Endometrial microvascular endothelial cells (primary cell): ENCODE results near the gene RPRD1A. TPM values are rescaled to one million over a fixed set of nuclear protein-coding genes. Genes with fewer than 3 reads are reported as not detected.
"Not testable (repeated sequence)": the region's sequence is repeated elsewhere in the genome, so short reads cannot be mapped to it uniquely, and the experiment has no call there.

Experiments
- in situ Hi-C: cut with HindIII; loops from 2 replicates; pipeline ENCODE4 v1.10.0; 2017; ENCODE audit warnings: low sequenced_read_pairs, low pct_unique_long_range_greater_than_20kb; ENCODE audit errors: inconsistent ontology term
- total RNA-seq: library from RNA; depleted of rRNA; stranded (reverse); fragments of >200 nt; gene quantifications from one replicate; pipeline ENCODE4 v1.2.3, GENCODE V29; 2015; ENCODE audit errors: inconsistent ontology term

Gene RPRD1A
- total RNA-seq, 1 donor from 2014 or later = 44.2 TPM

DNA sequence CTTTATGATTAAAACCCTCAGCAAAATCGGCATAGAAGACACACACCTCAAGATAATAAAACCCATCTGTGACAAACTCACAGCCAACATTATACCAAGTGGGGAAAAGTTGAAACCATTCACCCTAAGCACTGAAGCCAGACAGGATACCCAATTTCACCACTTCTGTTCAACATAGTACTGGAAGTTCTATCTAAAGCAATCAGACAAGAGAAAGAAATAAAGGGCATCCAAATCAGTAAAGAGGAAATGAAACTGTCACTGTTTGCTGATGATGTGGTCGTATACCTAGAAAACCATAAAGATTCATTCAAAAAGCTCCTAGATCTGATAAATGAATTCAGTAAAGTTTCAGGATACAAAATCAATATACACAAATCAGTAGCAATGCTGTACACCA lies 16.4 kb upstream of the RPRD1A start:
- in situ Hi-C loops = no loop called here

DNA sequence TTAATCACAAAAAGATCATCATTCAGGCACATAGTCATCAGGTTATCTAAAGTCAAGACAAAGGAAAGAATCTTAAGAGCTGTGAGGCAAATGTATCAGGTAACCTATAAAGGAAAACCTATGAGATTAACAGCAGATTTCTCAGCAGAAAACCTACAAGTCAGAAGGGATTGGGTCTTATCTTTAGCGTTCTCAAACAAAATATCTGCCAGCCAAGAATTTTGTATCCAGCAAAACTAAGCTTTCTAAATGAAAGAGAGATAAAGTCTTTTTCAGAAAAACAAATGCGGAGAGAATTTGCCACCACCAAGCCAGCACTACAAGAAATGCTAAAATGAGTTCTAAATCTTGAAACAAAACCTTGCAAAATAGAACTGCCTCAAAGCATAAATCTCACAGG lies 13.8 kb upstream of the RPRD1A start:
- in situ Hi-C loops = not testable (repeated sequence)

DNA sequence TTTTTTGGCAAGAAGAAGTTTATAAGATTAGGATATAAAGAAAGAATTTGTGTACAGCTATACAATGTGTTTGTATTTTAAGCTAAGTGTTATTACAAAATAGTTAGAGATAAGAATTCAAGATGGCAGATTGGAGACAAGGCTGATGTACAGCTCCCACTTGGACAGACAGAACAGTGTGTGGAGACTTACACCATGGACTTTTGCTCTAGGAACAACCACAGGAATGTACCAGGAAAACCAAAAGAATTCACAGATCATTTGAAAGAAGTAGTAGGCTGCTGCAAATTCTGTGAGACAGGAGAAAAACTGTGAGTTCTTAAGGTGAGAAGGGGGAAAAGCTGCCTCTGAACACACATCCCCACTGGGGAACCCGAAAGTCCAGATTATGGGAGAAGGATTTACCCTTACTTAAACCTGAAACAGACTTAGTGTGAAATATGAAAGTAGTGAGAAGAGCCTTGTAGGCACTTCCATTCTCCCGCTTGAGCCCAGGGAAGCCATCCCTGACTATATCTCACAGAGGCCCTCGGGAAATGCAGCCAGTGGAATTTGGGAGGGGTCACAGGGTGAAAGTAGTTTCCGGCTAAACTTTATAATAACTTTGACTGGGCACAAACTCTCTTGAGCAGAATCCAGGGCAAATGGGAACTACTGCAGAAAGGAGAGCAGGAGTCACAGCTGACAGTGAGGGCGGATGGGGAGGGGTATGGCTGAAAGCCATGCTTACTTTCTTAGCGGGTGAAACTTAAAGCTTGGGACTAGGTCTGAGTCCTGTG lies 11.6 kb upstream of the RPRD1A start:
- in situ Hi-C loops = no loop called here

DNA sequence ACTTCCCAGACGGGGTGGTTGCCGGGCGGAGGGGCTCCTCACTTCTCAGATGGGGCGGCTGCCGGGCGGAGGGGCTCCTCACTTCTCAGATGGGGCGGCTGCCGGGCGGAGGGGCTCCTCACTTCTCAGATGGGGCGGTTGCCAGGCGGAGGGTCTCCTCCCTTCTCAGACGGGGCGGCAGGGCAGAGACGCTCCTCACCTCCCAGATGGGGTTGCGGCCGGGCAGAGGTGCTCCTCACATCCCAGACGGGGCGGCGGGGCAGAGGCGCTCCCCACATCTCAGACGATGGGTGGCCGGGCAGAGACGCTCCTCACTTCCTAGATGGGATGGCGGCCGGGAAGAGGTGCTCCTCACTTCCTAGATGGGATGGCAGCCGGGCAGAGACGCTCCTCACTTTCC lies 10.4 kb upstream of the RPRD1A start:
- in situ Hi-C loops = not testable (repeated sequence)

DNA sequence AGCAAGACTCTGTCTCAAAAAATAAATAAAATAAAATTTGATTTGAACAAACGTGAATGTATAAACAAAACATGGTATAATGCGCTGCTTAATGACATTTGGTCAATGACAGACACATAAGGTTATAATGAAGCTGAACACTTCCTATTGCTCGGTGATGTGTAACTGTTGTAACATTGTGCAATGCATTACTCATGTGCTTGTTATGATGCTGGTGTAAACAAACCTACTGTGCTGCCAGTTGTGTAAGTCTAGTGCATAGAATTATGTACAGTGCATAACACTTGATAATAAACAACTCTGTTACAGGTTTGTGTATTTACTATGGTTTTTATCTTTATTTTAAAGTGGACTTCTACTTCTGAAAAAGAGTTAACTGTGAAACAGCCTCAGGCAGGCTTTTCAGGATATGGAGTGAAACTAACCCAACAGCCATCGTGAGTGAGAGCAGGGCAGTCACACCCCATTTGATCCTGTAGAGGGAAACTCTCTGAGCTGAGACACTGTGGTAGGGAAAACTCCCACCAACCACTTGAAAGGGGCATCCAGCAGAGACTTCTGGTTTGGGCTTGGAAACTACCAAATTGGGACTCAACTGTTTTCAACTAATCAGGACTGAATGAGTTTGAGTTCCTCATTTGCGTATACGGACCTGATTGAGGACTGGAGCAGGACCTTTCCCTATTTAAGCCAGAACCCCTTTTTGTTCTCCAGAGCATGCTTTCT lies 8.7 kb upstream of the RPRD1A start:
- in situ Hi-C loops = no loop called here

DNA sequence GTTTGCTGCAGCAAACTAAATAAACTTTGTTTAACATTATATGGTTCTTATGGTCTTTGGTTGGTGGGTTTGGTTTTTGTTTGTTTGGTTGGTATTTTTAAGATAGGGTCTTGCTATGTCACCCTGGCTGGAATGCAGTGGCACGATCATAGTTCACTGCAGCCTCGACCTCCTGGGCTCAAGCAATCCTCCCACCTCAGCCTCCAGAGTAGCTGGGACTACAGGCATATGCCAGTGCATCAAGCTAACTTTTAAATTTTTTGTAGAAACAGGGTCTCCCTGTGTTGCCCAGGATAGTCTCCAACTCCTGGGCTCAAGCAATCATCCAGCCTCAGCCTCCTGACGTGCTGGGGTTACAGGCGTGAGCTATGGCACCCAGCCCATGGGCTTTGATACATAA lies 7.1 kb upstream of the RPRD1A start:
- in situ Hi-C loops = no loop called here

DNA sequence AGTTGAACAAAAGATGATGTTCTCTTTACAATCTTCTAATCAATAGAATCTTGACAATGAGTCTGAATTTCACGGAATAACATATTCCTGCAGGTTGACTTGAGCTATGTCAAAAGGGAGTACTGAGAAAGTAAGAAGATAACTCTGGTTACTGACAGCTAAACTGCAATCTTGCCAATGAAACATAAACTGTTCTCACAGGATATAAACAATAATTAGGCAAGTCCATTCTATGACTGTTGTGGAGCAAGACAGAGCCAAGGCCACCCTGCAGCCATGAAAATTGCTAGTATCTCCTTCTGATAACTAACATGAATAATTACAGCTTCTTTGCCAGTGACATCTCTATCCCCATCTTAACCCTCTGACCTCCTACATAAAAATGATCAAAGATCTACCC lies 6.3 kb upstream of the RPRD1A start:
- in situ Hi-C loops = no loop called here

DNA sequence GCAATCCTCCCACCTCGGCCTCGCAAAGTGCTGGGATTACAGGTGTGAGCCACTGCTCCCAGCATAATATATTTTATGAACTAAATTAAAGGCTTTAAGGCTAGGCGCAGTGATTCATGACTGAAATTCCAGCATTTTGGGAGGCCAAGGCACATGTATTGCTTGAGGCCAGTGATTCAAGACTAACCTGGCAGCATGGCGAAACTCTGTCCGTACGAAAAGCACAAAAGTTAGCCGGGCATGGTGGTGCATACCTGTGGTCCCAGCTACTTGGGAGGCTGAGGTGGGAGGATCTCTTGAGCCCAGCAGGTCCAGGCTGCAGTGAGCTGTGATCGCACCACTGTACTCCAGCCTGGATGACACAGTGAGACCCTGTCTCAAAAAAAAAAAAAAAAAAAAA lies 5.0 kb upstream of the RPRD1A start:
- in situ Hi-C loops = not testable (repeated sequence)

DNA sequence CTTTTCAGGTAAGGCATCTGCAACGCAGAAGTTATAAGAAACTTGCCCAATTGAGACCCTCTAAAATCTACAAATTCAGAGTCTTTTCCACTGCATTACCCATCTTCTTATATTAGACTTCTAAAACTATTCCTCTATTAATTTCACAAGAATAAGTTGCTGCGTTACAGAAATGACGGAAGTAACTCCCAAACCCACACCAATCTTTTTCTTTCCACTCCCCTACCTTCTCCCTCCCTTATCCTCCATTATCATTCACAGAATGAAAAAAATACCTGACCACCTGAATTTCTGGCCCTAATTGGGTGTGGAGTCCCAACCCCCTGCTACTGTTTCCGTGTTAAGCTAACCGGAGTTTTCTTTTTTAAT lies 689 bp downstream of the RPRD1A start:
- in situ Hi-C loops = no loop called here

DNA sequence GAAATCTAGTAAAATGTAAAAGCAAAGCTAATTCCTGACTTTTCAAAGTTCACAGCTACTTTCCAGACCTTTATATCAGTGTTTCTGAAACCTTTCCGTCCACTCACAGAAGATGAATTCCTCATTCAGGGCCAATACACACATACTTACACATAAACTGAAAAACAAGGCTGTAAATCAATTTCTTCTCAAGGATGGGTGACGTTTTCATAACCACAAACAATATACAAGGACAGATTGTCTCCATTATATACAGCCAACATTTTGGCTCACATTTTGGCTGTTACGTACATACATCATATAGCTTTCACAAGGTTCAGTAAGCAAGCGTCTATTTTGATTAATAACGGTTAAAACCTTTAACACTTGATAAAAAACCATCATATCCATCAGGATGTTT lies 1.4 kb downstream of the RPRD1A start:
- in situ Hi-C loops = no loop called here

DNA sequence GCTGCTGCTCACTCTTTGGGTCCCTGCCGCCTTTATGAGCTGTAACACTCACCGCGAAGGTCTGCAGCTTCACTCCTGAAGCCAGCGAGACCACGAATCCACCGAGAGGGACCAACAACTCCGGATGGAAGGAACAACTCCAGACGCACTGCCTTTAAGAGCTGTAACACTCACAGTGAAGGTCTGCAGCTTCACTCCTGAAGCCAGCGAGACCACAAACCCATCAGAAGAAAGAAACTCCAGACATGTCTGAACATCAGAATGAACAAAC lies 2.6 kb downstream of the RPRD1A start:
- in situ Hi-C loops = not testable (repeated sequence)

DNA sequence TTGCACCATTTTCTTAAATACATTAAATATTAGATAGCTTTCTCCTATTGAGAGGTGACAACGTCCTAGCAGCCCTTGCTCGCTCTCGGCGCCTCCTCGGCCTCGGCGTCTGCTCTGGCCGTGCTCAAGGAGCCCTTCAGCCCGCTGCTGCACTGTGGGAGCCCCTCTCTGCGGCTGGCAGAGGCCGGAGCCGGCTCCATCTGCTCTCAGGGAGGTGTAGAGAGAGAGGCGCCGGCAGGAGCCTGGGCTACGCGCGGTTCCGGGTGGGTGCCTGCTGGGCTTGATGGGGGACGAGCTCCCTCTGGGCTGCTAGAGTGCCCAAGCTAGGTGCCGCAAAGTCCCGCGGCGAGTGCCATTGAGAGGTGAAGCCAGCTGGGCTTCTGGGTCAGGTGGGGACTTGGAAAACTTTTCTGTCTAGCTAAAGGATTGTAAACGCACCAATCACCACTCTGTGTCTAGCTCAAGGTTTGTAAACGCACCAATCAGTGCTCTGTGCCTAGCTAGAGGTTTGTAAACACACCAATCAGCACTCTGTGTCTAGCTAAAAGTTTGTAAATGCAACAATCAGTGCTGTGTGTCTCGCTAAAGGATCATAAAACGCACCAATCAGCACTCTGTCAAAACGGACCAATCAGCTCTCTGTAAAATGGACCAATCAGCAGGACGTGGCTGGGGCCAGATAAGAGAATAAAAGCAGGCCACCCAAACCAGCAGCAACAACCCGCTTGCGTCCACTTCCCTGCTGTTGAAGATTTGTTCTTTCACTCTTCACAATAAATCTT lies 3.1 kb downstream of the RPRD1A start:
- in situ Hi-C loops = no loop called here

DNA sequence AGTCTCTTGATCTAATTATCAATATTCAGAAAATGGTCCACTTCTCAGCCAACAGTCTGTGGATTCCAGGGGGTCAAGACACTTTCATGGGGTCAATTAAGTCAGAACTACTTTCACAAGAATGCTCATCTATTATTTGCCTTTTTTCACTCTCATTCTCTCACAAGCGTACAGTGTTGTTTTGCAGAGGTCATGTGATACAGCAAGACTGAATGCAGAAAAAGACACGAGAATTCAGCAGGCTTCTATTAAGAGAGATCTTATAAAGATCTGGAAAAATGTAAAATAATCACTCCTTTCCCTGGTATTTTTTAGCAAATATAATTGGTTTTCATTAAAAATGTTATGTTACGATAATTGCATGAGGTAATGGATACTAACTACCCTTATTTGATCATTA lies 8.7 kb downstream of the RPRD1A start:
- in situ Hi-C loops = no loop called here

DNA sequence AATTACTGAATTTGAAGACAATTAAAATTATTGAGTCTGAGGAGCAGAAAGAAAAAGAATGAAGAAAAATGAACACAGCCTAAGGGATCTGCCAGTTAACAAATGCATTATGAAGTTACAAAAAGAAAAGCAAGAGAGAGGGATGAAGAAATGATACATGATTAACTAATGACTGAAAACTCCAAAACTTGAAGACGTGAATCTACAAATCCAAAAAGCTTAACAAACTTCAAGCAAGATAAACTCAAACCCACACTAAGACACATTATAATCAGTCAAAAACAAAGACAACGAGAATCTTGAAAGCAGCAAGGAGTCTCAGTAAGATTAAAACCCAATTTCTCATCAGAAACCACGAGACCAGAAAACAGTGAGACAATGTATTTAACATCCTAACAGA lies 15.6 kb downstream of the RPRD1A start:
- in situ Hi-C loops = no loop called here

DNA sequence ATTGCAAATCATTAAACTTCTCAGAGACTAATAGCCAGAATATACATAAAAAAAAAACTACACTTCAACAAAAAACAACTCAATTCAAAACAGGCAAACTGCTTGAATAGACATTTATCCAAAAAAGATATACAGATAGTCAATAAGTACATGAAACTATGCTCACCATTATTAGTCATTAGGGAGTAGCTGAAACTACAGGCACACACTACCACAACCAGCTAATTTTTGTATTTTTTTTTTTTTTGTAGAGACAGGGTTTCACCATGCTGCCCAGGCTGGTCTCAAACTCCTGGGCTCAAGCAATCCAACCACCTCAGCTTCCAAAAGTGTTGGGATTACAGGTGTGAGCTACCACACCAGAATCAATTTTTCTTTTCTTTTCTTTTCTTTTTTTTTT lies 16.9 kb downstream of the RPRD1A start:
- in situ Hi-C loops = no loop called here

DNA sequence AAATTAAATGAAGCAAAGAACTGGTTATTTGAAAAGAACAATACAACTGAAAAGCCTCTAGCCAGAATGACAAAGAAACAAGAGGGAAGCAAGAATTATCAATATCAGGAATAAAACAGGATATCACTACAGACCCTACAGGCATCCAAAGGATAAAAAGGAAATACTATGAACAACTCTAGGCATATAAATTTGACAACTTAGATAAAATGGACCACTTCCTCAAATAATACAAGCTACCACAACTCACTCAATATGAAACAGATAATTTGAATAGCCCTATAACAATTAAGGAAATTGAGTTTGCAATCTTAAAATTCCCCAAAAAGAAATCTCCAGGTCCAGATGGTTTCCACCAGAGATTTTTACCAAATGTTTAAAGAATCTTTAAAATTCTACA lies 19.8 kb downstream of the RPRD1A start:
- in situ Hi-C loops = no loop called here

DNA sequence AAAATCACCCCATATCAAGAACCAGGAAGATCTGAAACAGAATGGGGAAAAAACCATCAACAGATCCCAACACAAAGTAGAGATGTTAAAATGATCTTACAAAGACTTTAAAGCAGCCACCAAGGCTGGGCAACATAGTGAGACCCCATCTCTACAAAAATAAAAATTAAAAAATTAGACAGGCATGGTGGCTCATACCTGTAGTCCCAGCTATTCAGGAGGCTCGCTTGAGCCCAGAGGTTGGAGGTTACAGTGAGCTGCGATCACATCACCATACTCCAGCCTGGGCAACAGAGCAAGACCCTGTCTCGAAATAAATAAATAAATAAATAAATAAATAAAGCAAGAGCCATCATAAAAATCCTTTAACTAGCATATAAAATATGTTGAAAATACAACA lies 20.5 kb downstream of the RPRD1A start:
- in situ Hi-C loops = no loop called here

DNA sequence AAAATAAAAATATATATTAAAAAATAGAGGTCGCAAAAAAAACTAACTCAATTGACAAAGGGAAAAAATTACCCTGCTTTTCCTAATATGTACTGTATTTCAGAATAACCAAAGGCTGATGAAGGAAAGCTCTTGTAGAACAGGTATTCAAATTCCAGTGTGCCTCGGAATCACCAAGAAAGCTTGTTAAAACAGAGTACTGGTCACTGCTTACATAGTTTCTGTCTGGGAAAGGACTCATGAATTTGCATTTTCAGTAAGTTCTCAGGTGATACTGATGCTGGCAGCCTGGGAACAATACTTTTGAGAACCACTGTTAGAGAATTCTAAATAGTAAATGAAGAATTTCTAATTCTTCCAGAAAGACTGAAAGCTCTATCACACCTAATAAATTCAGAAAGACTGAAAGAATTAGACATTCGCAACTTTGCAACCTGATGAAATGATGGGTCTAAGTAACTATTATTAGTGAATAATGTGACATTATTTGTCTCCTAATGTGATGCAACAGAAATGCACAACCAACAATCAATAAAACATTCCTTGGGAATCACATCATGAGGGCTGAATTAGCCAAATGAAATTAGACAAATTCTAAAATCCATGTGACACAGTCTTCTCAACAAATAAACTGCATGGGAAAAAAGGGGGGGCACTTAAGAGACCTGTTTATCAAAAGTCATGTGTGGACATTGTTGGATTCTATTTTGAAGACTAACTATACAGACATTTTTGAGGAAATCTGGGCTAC lies 21.9 kb downstream of the RPRD1A start:
- in situ Hi-C loops = no loop called here

DNA sequence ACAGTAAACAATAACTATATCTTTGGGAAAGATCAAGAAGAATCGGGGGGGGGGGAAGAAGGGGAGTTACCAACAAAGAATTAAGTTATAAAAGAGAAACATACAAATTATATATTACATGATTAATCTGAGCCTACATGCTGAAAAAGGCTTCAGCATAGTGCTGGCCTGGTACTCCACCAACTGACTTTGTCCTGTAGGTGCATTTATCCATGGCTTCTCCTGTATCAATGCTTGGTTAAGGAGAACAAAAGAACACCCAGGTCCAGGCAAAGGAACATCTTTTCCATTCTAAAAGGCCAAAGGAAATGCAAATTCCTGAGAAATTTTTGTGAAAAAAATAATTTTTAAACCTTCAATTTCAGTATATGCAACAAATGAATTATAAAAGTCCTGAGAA lies 24.2 kb downstream of the RPRD1A start:
- in situ Hi-C loops = no loop called here
